PC-3 (cell line): ENCODE results near the gene C12orf60. TPM values are rescaled to one million over a fixed set of nuclear protein-coding genes. Genes with fewer than 3 reads are reported as not detected.
A peak's percentile ranks its signal among the peaks of the same experiment; 100 is the strongest.

Experiments
- ATAC-seq: fragments of 200-7000 bp; cut with Tn5 transposase; 2 replicates; pipeline ENCODE4 v1.9.1; 2020; ENCODE audit warnings: mild to moderate bottlenecking, moderate library complexity
- BruUV-seq: library from RNA; stranded (reverse); fragments of 400-500 nt; replicated peaks from 2 replicates; lab custom pipeline; 2021; lab: Mats Ljungman, UMichigan
- CTCF ChIA-PET: fragments of 300-600 bp; sonication (Branson Sonifier 250); formaldehyde crosslinking; loops from one replicate; lab custom pipeline; 2022; ENCODE audit warnings: antibody characterized with exemption; lab: Charles Lee
- POLR2A ChIA-PET: fragments of 300-600 bp; sonication (Branson Sonifier 250); formaldehyde crosslinking; loops from one replicate; lab custom pipeline; 2022; ENCODE audit warnings: antibody characterized with exemption; ENCODE audit not compliant: unreplicated experiment; lab: Charles Lee
- DNase-seq: peaks from one replicate; pipeline ENCODE4 v3.0.0-alpha.2; 2015
- H2AFZ ChIP-seq: fragments of 300-600 bp; sonication (generic); 2 replicates; pipeline ENCODE4 v1.6.0; 2016; ENCODE audit warnings: antibody characterized with exemption, low read length
- H3F3A ChIP-seq: fragments of 300-600 bp; sonication (generic); one replicate; pipeline ENCODE4 v1.6.0; 2017; ENCODE audit warnings: antibody characterized with exemption, low read length, control low read depth, mild to moderate bottlenecking; ENCODE audit not compliant: unreplicated experiment
- H3K27ac ChIP-seq: fragments of 300-600 bp; sonication (generic); 2 replicates; pipeline ENCODE4 v1.5.1; 2016; ENCODE audit warnings: mild to moderate bottlenecking, low read length
- H3K27me3 ChIP-seq: fragments of 300-600 bp; sonication (generic); 2 replicates; pipeline ENCODE4 v1.6.1; 2016; ENCODE audit warnings: low read length, mixed read lengths
- H3K36me3 ChIP-seq: fragments of 300-600 bp; sonication (generic); 2 replicates; pipeline ENCODE4 v1.6.1; 2016; ENCODE audit warnings: low read depth, mixed run types, low read length, mixed read lengths
- H3K4me1 ChIP-seq: fragments of 300-600 bp; sonication (generic); 2 replicates; pipeline ENCODE4 v1.5.1; 2016; ENCODE audit warnings: low read length; ENCODE audit not compliant: insufficient read depth
- H3K4me2 ChIP-seq: fragments of 300-600 bp; sonication (generic); 2 replicates; pipeline ENCODE4 v1.6.0; 2016; ENCODE audit warnings: low read length
- H3K4me3 ChIP-seq: fragments of 300-600 bp; sonication (generic); 2 replicates; pipeline ENCODE4 v1.5.1; 2016; ENCODE audit warnings: mild to moderate bottlenecking, low read length, mixed read lengths
- H3K79me2 ChIP-seq: fragments of 300-600 bp; sonication (generic); 2 replicates; pipeline ENCODE4 v1.6.1; 2017; ENCODE audit warnings: low read length, mixed read lengths
- H3K9ac ChIP-seq: fragments of 300-600 bp; sonication (generic); 2 replicates; pipeline ENCODE4 v1.6.0; 2016; ENCODE audit warnings: mild to moderate bottlenecking, low read length
- H3K9me2 ChIP-seq: fragments of 300-600 bp; sonication (generic); replicated peaks from 2 replicates; pipeline ENCODE4 v1.6.1; 2016; ENCODE audit warnings: mixed run types, low read length, mixed read lengths
- H3K9me3 ChIP-seq: fragments of 300-600 bp; sonication (generic); 2 replicates; pipeline ENCODE4 v1.6.1; 2016; ENCODE audit warnings: low read length, mixed read lengths
- H4K20me1 ChIP-seq: fragments of 300-600 bp; sonication (generic); 2 replicates; pipeline ENCODE4 v1.6.1; 2016; ENCODE audit warnings: low read length, mixed read lengths
- CTCF ChIP-seq: fragments of 300-600 bp; sonication (generic); conservative IDR thresholded peaks from 2 replicates; pipeline ENCODE4 v1.5.1; 2017; ENCODE audit warnings: antibody characterized with exemption, low read depth, mild to moderate bottlenecking, low read length
- EZH2 ChIP-seq: fragments of 300-600 bp; sonication (generic); IDR thresholded peaks from one replicate; pipeline ENCODE4 v1.6.1; 2017; ENCODE audit warnings: antibody characterized with exemption, mild to moderate bottlenecking, low read length; ENCODE audit not compliant: unreplicated experiment
- EZH2phosphoT487 ChIP-seq: fragments of 300-600 bp; sonication (generic); IDR thresholded peaks from 2 replicates; pipeline ENCODE4 v1.6.1; 2018; ENCODE audit warnings: mild to moderate bottlenecking, antibody characterized with exemption, low read length, borderline replicate concordance
- intact Hi-C: fragments of 100-400 bp; cut with micrococcal nuclease; formaldehyde crosslinking; loops from 2 replicates; pipeline ENCODE4 v1.9.0; 2023
- total RNA-seq: library from RNA; depleted of rRNA; stranded (reverse); fragments of >200 nt; gene quantifications from 2 replicates; pipeline ENCODE4 v1.2.3, GENCODE V29; 2014

The C12orf60 gene
- total RNA-seq, 1 experiment from 2014 or later: 0.47 TPM

- no peaks in the 10 kb centered on the region for H3K9me2 ChIP-seq
- H3K9ac ChIP-seq: peak overlapping the region; percentile 55
- BruUV-seq: no TSS peak
- H3F3A ChIP-seq: no peaks in the 10 kb centered on the region
- peak overlapping the region; percentile 94 for H2AFZ ChIP-seq
- peak overlapping the region; percentile 92 for H3K4me3 ChIP-seq
- peak overlapping the region; percentile 89 for H3K4me2 ChIP-seq
- no peaks in the 10 kb centered on the region for H3K27me3 ChIP-seq
- DNase-seq: no peak
- H3K4me1 ChIP-seq: peaks cover 45% of the 10 kb centered on the region
- no peak for TF ChIP-seq CTCF
- TF ChIP-seq EZH2: no peak
- no peak for TF ChIP-seq EZH2phosphoT487
- H3K79me2 ChIP-seq: peaks cover 52% of the 10 kb centered on the region
- H3K9me3 ChIP-seq: no peaks in the 10 kb centered on the region
- intact Hi-C loops: no loop called here
- ChIA-PET POLR2A (interaction anchor here (0.7 kb wide), 1 partner anchor 24 kb away, joined by 3 read pairs; no protein-coding TSS in a partner anchor), CTCF (no interaction called here)
- no peak for ATAC-seq
- H3K27ac ChIP-seq: no peak overlapping the region
- no peaks in the 10 kb centered on the region for H3K36me3 ChIP-seq
- H4K20me1 ChIP-seq: no peaks in the 10 kb centered on the region; the same call in 1 of the 2 replicates
These were observed 30.5 kb upstream of the C12orf60 start for GRCh38 chr12:14772946-14773345.

GRCh38 chr12:14773685-14774073, 29.8 kb upstream of the C12orf60 start:
- peak; percentile 24 for ATAC-seq
- intact Hi-C loops: loop anchor here (2.0 kb wide), 1 partner anchor 71 kb away; no protein-coding TSS in a partner anchor
- no peaks in the 10 kb centered on the region for H3K36me3 ChIP-seq
- H3K9me2 ChIP-seq: no peaks in the 10 kb centered on the region
- no TSS peak for BruUV-seq
- peak; percentile 37 for DNase-seq
- TF ChIP-seq EZH2phosphoT487: no peak
- TF ChIP-seq CTCF: no peak
- no peak for TF ChIP-seq EZH2
- ChIA-PET CTCF (no interaction called here), POLR2A (no interaction called here)
- peaks cover 44% of the 10 kb centered on the region for H3K79me2 ChIP-seq
- peak overlapping the region; percentile 89 for H3K4me2 ChIP-seq
- no peaks in the 10 kb centered on the region for H3F3A ChIP-seq
- H3K27ac ChIP-seq: peak overlapping the region; percentile 33
- H3K9me3 ChIP-seq: no peaks in the 10 kb centered on the region
- H3K9ac ChIP-seq: peak overlapping the region; percentile 55
- H3K27me3 ChIP-seq: no peaks in the 10 kb centered on the region
- no peaks in the 10 kb centered on the region; the same call in 1 of the 2 replicates for H4K20me1 ChIP-seq
- H3K4me3 ChIP-seq: peak overlapping the region; percentile 92
- peak overlapping the region; percentile 94 for H2AFZ ChIP-seq
- peaks cover 42% of the 10 kb centered on the region for H3K4me1 ChIP-seq

- H3K27me3 ChIP-seq: no peaks in the 10 kb centered on the region
- POLR2A ChIA-PET: interaction anchor here (1.1 kb wide), 1 partner anchor 29 kb away, joined by 3 read pairs; the partner anchor contains the start of gene C12orf60
- peaks cover 38% of the 10 kb centered on the region for H3K79me2 ChIP-seq
- H3F3A ChIP-seq: no peaks in the 10 kb centered on the region
- ATAC-seq: peak; percentile 72
- peak; percentile 95 for DNase-seq
- H3K4me1 ChIP-seq: peaks cover 38% of the 10 kb centered on the region
- intact Hi-C loops: loop anchor here (2.0 kb wide), 1 partner anchor 71 kb away; no protein-coding TSS in a partner anchor
- no peaks in the 10 kb centered on the region for H3K9me2 ChIP-seq
- H3K4me2 ChIP-seq: peak overlapping the region; percentile 89
- TSS peak; percentile 85 for BruUV-seq
- H2AFZ ChIP-seq: peak overlapping the region; percentile 94
- H3K27ac ChIP-seq: peak overlapping the region; percentile 49
- peak overlapping the region; percentile 92 for H3K4me3 ChIP-seq
- H4K20me1 ChIP-seq: no peaks in the 10 kb centered on the region
- no peaks in the 10 kb centered on the region for H3K36me3 ChIP-seq
- no peak for TF ChIP-seq EZH2
- TF ChIP-seq EZH2phosphoT487: no peak
- TF ChIP-seq CTCF: no peak
- H3K9ac ChIP-seq: peak overlapping the region; percentile 78
- CTCF ChIA-PET: no interaction called here
- no peaks in the 10 kb centered on the region for H3K9me3 ChIP-seq
These were observed 29.2 kb upstream of the C12orf60 start for GRCh38 chr12:14774074-14774905.
